Measurements from ENCODE around the gene UBAP2L.

DNA sequence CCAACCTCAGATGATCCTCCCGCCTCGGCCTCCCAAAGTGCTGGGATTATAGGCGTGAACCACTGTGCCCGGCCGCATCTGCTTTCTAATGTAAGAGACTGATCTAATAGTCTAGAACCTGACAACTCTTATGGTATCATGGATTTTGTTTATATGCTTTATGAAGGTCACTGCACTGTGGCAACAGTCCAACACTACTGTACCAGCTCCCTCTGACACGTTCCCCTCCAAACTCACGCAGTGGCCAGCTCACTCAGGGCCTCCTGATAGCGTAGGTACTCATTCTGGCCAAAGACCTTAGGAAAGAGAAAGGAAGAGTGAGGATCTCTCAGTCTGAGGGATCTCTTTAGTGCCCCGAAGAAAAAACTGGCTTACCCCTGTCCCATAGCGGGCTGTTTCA is 8.7 kb upstream of the UBAP2L start:
- TF ChIP-seq POLR2A (IDR thresholded peaks at IDR 0.05; ENCODE audit: low read length) (no peak), GATA1 (IDR thresholded peaks at IDR 0.05; ENCODE audit: low read depth, low read length) (no peak)
